MM.1S (cell line): Measurements from ENCODE around the gene CHI3L1.

Source experiments
- DNase-seq: peaks from one replicate; pipeline ENCODE4 v3.0.0-alpha.2; 2015
- H2AFZ ChIP-seq: fragments of 300-600 bp; sonication (generic); 2 replicates; pipeline ENCODE4 v1.6.0; 2016; ENCODE audit warnings: antibody characterized with exemption, low read length
- H3F3A ChIP-seq: fragments of 300-600 bp; sonication (generic); 2 replicates; pipeline ENCODE4 v1.6.1; 2016; ENCODE audit warnings: mild to moderate bottlenecking, antibody characterized with exemption, low read length, moderate library complexity, mixed read lengths; ENCODE audit not compliant: insufficient read depth
- H3K27ac ChIP-seq: fragments of 300-600 bp; sonication (generic); 2 replicates; pipeline ENCODE4 v1.5.1; 2016; ENCODE audit warnings: mild to moderate bottlenecking, low read length
- H3K27me3 ChIP-seq: fragments of 300-600 bp; sonication (generic); replicated peaks from 2 replicates; pipeline ENCODE4 v1.6.0; 2016; ENCODE audit warnings: low read length; ENCODE audit not compliant: insufficient read depth
- H3K36me3 ChIP-seq: fragments of 300-600 bp; sonication (generic); replicated peaks from 2 replicates; pipeline ENCODE4 v1.6.1; 2016; ENCODE audit warnings: mild to moderate bottlenecking, low read length, mixed read lengths; ENCODE audit not compliant: insufficient read depth
- H3K4me1 ChIP-seq: fragments of 300-600 bp; sonication (generic); 2 replicates; pipeline ENCODE4 v1.6.1; 2016; ENCODE audit warnings: low read length, mixed read lengths
- H3K4me2 ChIP-seq: fragments of 300-600 bp; sonication (generic); 2 replicates; pipeline ENCODE4 v1.6.0; 2016; ENCODE audit warnings: low read depth, low read length
- H3K4me3 ChIP-seq: fragments of 300-600 bp; sonication (generic); 2 replicates; pipeline ENCODE4 v1.5.1; 2016; ENCODE audit warnings: low read length, mixed read lengths
- H3K79me2 ChIP-seq: fragments of 300-600 bp; sonication (generic); 2 replicates; pipeline ENCODE4 v1.6.1; 2016; ENCODE audit warnings: mixed run types, low read length, mixed read lengths
- H3K9ac ChIP-seq: fragments of 300-600 bp; sonication (generic); 2 replicates; pipeline ENCODE4 v1.6.1; 2016; ENCODE audit warnings: low read length, mixed read lengths
- H3K9me2 ChIP-seq: fragments of 300-600 bp; sonication (generic); replicated peaks from 2 replicates; pipeline ENCODE4 v1.6.1; 2016; ENCODE audit warnings: mild to moderate bottlenecking, low read length, mixed read lengths; ENCODE audit not compliant: insufficient read depth
- H3K9me3 ChIP-seq: fragments of 300-600 bp; sonication (generic); replicated peaks from 2 replicates; pipeline ENCODE4 v1.6.1; 2016; ENCODE audit warnings: mild to moderate bottlenecking, low read length, mixed read lengths; ENCODE audit not compliant: insufficient read depth
- H4K20me1 ChIP-seq: fragments of 300-600 bp; sonication (generic); 2 replicates; pipeline ENCODE4 v1.6.1; 2016; ENCODE audit warnings: mild to moderate bottlenecking, low read length, moderate library complexity, mixed read lengths; ENCODE audit not compliant: insufficient read depth
- CTCF ChIP-seq: fragments of 300-600 bp; sonication (generic); IDR thresholded peaks from 2 replicates; pipeline ENCODE4 v1.5.1; 2016; ENCODE audit warnings: antibody characterized with exemption, low read length, mixed read lengths
- EZH2 ChIP-seq: fragments of 300-600 bp; sonication (generic); optimal IDR thresholded peaks from 2 replicates; pipeline ENCODE3; 2017; ENCODE audit warnings: low read depth, mild to moderate bottlenecking, antibody characterized with exemption, low read length, mixed read lengths
- EZH2phosphoT487 ChIP-seq: fragments of 300-600 bp; sonication (generic); IDR thresholded peaks from 2 replicates; pipeline ENCODE4 v1.6.1; 2018; ENCODE audit warnings: antibody characterized with exemption, low read length

CHI3L1 gene

GRCh38 chr1:203175827-203176241 is 10.7 kb downstream of the CHI3L1 start:
- DNase-seq, result no peak
- Histone ChIP-seq H3K9me2 (no peaks in the 10 kb centered on the region), H3K27me3 (no peaks in the 10 kb centered on the region), H3K36me3 (no peaks in the 10 kb centered on the region), H3K27ac (no peak overlapping the region), H4K20me1 (no peaks in the 10 kb centered on the region), H3K4me3 (no peak overlapping the region), H3K4me1 (peaks cover 2% of the 10 kb centered on the region; the same call in 1 of the 2 replicates), H3F3A (no peaks in the 10 kb centered on the region), H3K79me2 (no peaks in the 10 kb centered on the region), H2AFZ (no peak overlapping the region), H3K4me2 (no peak overlapping the region), H3K9ac (no peak overlapping the region), H3K9me3 (no peaks in the 10 kb centered on the region)
- TF ChIP-seq CTCF (no peak), EZH2phosphoT487 (no peak), EZH2 (no peak)

GRCh38 chr1:203175237-203175826 is 11.2 kb downstream of the CHI3L1 start, which contains the start of gene MYBPH:
Gene MYBPH, minus strand, starts transcription at chr1:203175826. Its CDS starts 71 bp downstream, at chr1:203175755.
- no peaks in the 10 kb centered on the region for H3K4me1 ChIP-seq
- H3K9ac ChIP-seq, result no peak within 1 kb of the TSS
- no peaks in the 10 kb centered on the region for H4K20me1 ChIP-seq
- no peaks in the 10 kb centered on the region for H3K9me2 ChIP-seq
- H3K36me3 ChIP-seq, result no peaks in the 10 kb centered on the region
- H3K79me2 ChIP-seq, result no peaks in the 10 kb centered on the region
- no peaks in the 10 kb centered on the region for H3K9me3 ChIP-seq
- H3K4me3 ChIP-seq, result no peak within 1 kb of the TSS
- H2AFZ ChIP-seq, result no peak within 1 kb of the TSS
- no peak within 1 kb of the TSS for H3K27ac ChIP-seq
- H3K4me2 ChIP-seq, result no peak within 1 kb of the TSS
- DNase-seq, result no peak
- TF ChIP-seq EZH2phosphoT487 (no peak), CTCF (no peak), EZH2 (no peak)
- H3K27me3 ChIP-seq, result no peaks in the 10 kb centered on the region
- no peaks in the 10 kb centered on the region for H3F3A ChIP-seq

GRCh38 chr1:203174324-203174985 is 12.0 kb downstream of the CHI3L1 start:
- no peak overlapping the region for H3K4me3 ChIP-seq
- no peaks in the 10 kb centered on the region for H4K20me1 ChIP-seq
- H3K27me3 ChIP-seq, result no peaks in the 10 kb centered on the region
- TF ChIP-seq CTCF (no peak), EZH2 (no peak), EZH2phosphoT487 (no peak)
- H3F3A ChIP-seq, result no peaks in the 10 kb centered on the region
- no peak for DNase-seq
- no peaks in the 10 kb centered on the region for H3K9me2 ChIP-seq
- no peaks in the 10 kb centered on the region for H3K9me3 ChIP-seq
- no peak overlapping the region for H2AFZ ChIP-seq
- H3K9ac ChIP-seq, result no peak overlapping the region
- no peaks in the 10 kb centered on the region for H3K36me3 ChIP-seq
- H3K79me2 ChIP-seq, result no peaks in the 10 kb centered on the region
- H3K4me1 ChIP-seq, result no peaks in the 10 kb centered on the region
- no peak overlapping the region for H3K4me2 ChIP-seq
- H3K27ac ChIP-seq, result no peak overlapping the region
